ENCODE results near the gene SYAP1. TPM values are rescaled to one million over a fixed set of nuclear protein-coding genes. Genes with fewer than 3 reads are reported as not detected.
"Not testable (repeated sequence)": the region's sequence is repeated elsewhere in the genome, so short reads cannot be mapped to it uniquely, and the experiment has no call there.

SYAP1 gene
- total and polyA plus RNA-seq, 10 of the 15 experiments (the other 5 are each of a cell fraction or from before 2014, with no cell fraction given): 5.9 to 29.9 (median 16.2) TPM

GRCh38 chrX:16726347-16726988 is 7.1 kb downstream of the SYAP1 start:
- H3K4me1 ChIP-seq (ENCODE audit: control insufficient read depth, insufficient read depth, low read length); H3K9me3 ChIP-seq (replicated peaks; ENCODE audit: control insufficient read depth, insufficient read depth, low read length); CTCF ChIA-PET; H3K36me3 ChIP-seq (ENCODE audit: control insufficient read depth in 2 of 2, insufficient read depth in 2 of 2, low read length in 1 of 2); H2AFZ ChIP-seq (ENCODE audit: control insufficient read depth, low read depth, low read length); DNase-seq (ENCODE audit: low read depth, low spot score); H3K4me2 ChIP-seq (ENCODE audit: control insufficient read depth, insufficient read depth); BruUV-seq (replicated peaks); RAD21 ChIA-PET (ENCODE audit: unreplicated experiment); POLR2A ChIA-PET; in situ Hi-C loops (cut with MboI); H3K4me3 ChIP-seq; intact Hi-C loops (cut with micrococcal nuclease; ENCODE audit: unreplicated experiment); H3K27ac ChIP-seq (ENCODE audit: control insufficient read depth, insufficient read depth); H3K27me3 ChIP-seq (replicated peaks in 1 of 2; ENCODE audit: control insufficient read depth in 2 of 2, insufficient read depth in 2 of 2, low read length in 1 of 2); H4K20me1 ChIP-seq (ENCODE audit: control insufficient read depth, insufficient read depth); SMC1A ChIA-PET (ENCODE audit: uncharacterized antibody, unreplicated experiment); H3K9ac ChIP-seq (ENCODE audit: control insufficient read depth, insufficient read depth, low read length); H3K79me2 ChIP-seq (ENCODE audit: control insufficient read depth, insufficient read depth, low read length); FAIRE-seq: not testable (repeated sequence)
- 89% methylated on average over 5 of the region's 5 CpGs for whole genome bisulfite sequencing (ENCODE audit: insufficient coverage, insufficient replicate concordance, low lambda C conversion rate, missing lambda C conversion rate)
- 0 out of 2 replicates have a peak, but pooled peaks have one; percentile 24 for TF ChIP-seq ZNF687 (IDR thresholded peaks at IDR 0.05)
- ATAC-seq: peak; percentile 77

- FAIRE-seq (no peak), DNase-seq (ENCODE audit: low read depth, low spot score) (no peak), ATAC-seq (no peak)
- Histone ChIP-seq H2AFZ (ENCODE audit: control insufficient read depth, low read depth, low read length) (no peak overlapping the region), H3K36me3 (ENCODE audit: control insufficient read depth in 2 of 2, insufficient read depth in 2 of 2, low read length in 1 of 2) (no peaks in the 10 kb centered on the region), H3K4me1 (ENCODE audit: control insufficient read depth, insufficient read depth, low read length) (no peaks in the 10 kb centered on the region), H3K79me2 (ENCODE audit: control insufficient read depth, insufficient read depth, low read length) (0 out of 2 replicates have a peak, but pooled peaks cover 3% of the 10 kb centered on the region), H3K4me2 (ENCODE audit: control insufficient read depth, insufficient read depth) (no peak overlapping the region), H4K20me1 (ENCODE audit: control insufficient read depth, insufficient read depth) (no peaks in the 10 kb centered on the region), H3K27me3 (replicated peaks in 1 of 2; ENCODE audit: control insufficient read depth in 2 of 2, insufficient read depth in 2 of 2, low read length in 1 of 2) (no peaks in the 10 kb centered on the region), H3K9me3 (replicated peaks; ENCODE audit: control insufficient read depth, insufficient read depth, low read length) (no peaks in the 10 kb centered on the region; the same call in 2 of the 3 replicates), H3K9ac (ENCODE audit: control insufficient read depth, insufficient read depth, low read length) (no peak overlapping the region), H3K4me3 (no peak overlapping the region), H3K27ac (ENCODE audit: control insufficient read depth, insufficient read depth) (no peak overlapping the region)
- in situ Hi-C loops (cut with MboI) (no loop called here), intact Hi-C loops (cut with micrococcal nuclease; ENCODE audit: unreplicated experiment) (no loop called here)
- CTCF ChIA-PET: interaction anchor here (1.1 kb wide), 1 partner anchor 32 kb away, joined by 4 read pairs; no protein-coding TSS in a partner anchor
- POLR2A ChIA-PET: no interaction called here
- no TSS peak for BruUV-seq (replicated peaks)
- RAD21 ChIA-PET (ENCODE audit: unreplicated experiment): no interaction called here
- SMC1A ChIA-PET (ENCODE audit: uncharacterized antibody, unreplicated experiment): no interaction called here
- TF ChIP-seq BHLHE40 (IDR thresholded peaks at IDR 0.05; ENCODE audit: borderline replicate concordance in 1 of 2, low read depth in 2 of 2, low read length in 1 of 2): no peak
- no peak for TF ChIP-seq WRNIP1 (IDR thresholded peaks at IDR 0.05; ENCODE audit: borderline replicate concordance, low read depth, low read length)
- TF ChIP-seq USF1 (IDR thresholded peaks at IDR 0.05; ENCODE audit: borderline replicate concordance, extremely low read length, insufficient read depth, low read depth, low read length): no peak
- no peak for TF ChIP-seq SUZ12 (IDR thresholded peaks at IDR 0.05; ENCODE audit: unreplicated experiment)
- TF ChIP-seq HCFC1 (IDR thresholded peaks at IDR 0.05; ENCODE audit: low read length): no peak
- no peak for TF ChIP-seq E4F1 (IDR thresholded peaks at IDR 0.05; ENCODE audit: borderline replicate concordance, partially characterized antibody)
- TF ChIP-seq NR2C1 (IDR thresholded peaks at IDR 0.05): no peak
- no peak for TF ChIP-seq GABPA (IDR thresholded peaks at IDR 0.05; ENCODE audit: low read depth)
These were observed 8.2 kb downstream of the SYAP1 start for GRCh38 chrX:16727637-16728036.
